HepG2 (cell line): ENCODE measurements around the gene SCN4B. TPM values are rescaled to one million over a fixed set of nuclear protein-coding genes. Genes with fewer than 3 reads are reported as not detected.
A peak's percentile ranks its signal among the peaks of the same experiment; 100 is the strongest.

Experiments used
- ADNP ChIP-seq: sonication (generic); formaldehyde crosslinking; IDR thresholded peaks from 2 replicates; pipeline ENCODE4 v1.4.0; 2020; ENCODE audit warnings: missing genetic modification reagents
- CBX2 ChIP-seq, 2 experiments: fragments of 200-600 bp in 1 of 2; sonication (generic); formaldehyde crosslinking in 1 of 2; IDR thresholded peaks; 2 replicates each; pipeline versions ENCODE4 v1.7.0 to v1.8.1; 2018 to 2022; ENCODE audit warnings: low read depth in 2 of 2, low read length in 1 of 2, mild to moderate bottlenecking in 1 of 2, missing genetic modification reagents in 1 of 2
- FOXO1 ChIP-seq: sonication (generic); formaldehyde crosslinking; IDR thresholded peaks from 2 replicates; pipeline ENCODE4 v1.4.0; 2020; ENCODE audit warnings: missing genetic modification reagents
- GFI1 ChIP-seq: sonication (generic); formaldehyde crosslinking; IDR thresholded peaks from 2 replicates; pipeline ENCODE4 v1.5.0; 2020; ENCODE audit warnings: missing genetic modification reagents, mild to moderate bottlenecking, borderline replicate concordance
- HNRNPL ChIP-seq: fragments of 200-400 bp; formaldehyde crosslinking; IDR thresholded peaks from 2 replicates; pipeline ENCODE4 v1.6.1; 2017; ENCODE audit warnings: mild to moderate bottlenecking, low read depth, low read length
- KDM5B ChIP-seq: sonication (generic); formaldehyde crosslinking; IDR thresholded peaks from 2 replicates; pipeline ENCODE4 v1.4.0; 2020; ENCODE audit warnings: missing genetic modification reagents, mild to moderate bottlenecking, borderline replicate concordance
- MYC ChIP-seq: sonication (generic); formaldehyde crosslinking; IDR thresholded peaks from 2 replicates; pipeline ENCODE4 v1.9.0; 2021; ENCODE audit warnings: missing genetic modification reagents, borderline replicate concordance
- NCOA1 ChIP-seq: sonication (generic); formaldehyde crosslinking; IDR thresholded peaks from 2 replicates; pipeline ENCODE4 v1.9.0; 2021; ENCODE audit warnings: missing genetic modification reagents
- NFE2L1 ChIP-seq: sonication (generic); formaldehyde crosslinking; IDR thresholded peaks from 2 replicates; pipeline ENCODE4 v1.4.0; 2020; ENCODE audit warnings: missing genetic modification reagents, mild to moderate bottlenecking, borderline replicate concordance
- NFIC ChIP-seq: IDR thresholded peaks from 2 replicates; pipeline ENCODE4 v1.6.1; 2012; ENCODE audit warnings: mild to moderate bottlenecking, low read length, inconsistent platforms
- NKX3-1 ChIP-seq: sonication (generic); formaldehyde crosslinking; IDR thresholded peaks from 2 replicates; pipeline ENCODE4 v1.5.0; 2020; ENCODE audit warnings: missing genetic modification reagents
- NR3C1 ChIP-seq: sonication (generic); formaldehyde crosslinking; IDR thresholded peaks from 2 replicates; pipeline ENCODE4 v1.4.0; 2020; ENCODE audit warnings: missing genetic modification reagents
- PHF20 ChIP-seq: sonication (generic); formaldehyde crosslinking; IDR thresholded peaks from 2 replicates; pipeline ENCODE4 v1.5.0; 2020; ENCODE audit warnings: mild to moderate bottlenecking, missing genetic modification reagents
- RBAK ChIP-seq: sonication (generic); formaldehyde crosslinking; IDR thresholded peaks from 2 replicates; pipeline ENCODE4 v1.5.1; 2020; ENCODE audit warnings: mild to moderate bottlenecking, missing genetic modification reagents
- SATB2 ChIP-seq: sonication (generic); formaldehyde crosslinking; IDR thresholded peaks from 2 replicates; pipeline ENCODE4 v1.5.0; 2020; ENCODE audit warnings: missing genetic modification reagents
- SRSF1 ChIP-seq: fragments of 200-400 bp; formaldehyde crosslinking; optimal IDR thresholded peaks from 2 replicates; pipeline ENCODE3; 2017; ENCODE audit warnings: mild to moderate bottlenecking, low read depth, low read length, moderate library complexity
- STAG1 ChIP-seq: sonication (generic); formaldehyde crosslinking; IDR thresholded peaks from 2 replicates; pipeline ENCODE4 v1.4.0; 2020; ENCODE audit warnings: missing genetic modification reagents
- TBX2 ChIP-seq: sonication (generic); formaldehyde crosslinking; IDR thresholded peaks from 2 replicates; pipeline ENCODE4 v1.5.0; 2020; ENCODE audit warnings: missing genetic modification reagents, mild to moderate bottlenecking, borderline replicate concordance
- ZNF230 ChIP-seq: sonication (generic); formaldehyde crosslinking; IDR thresholded peaks from 2 replicates; pipeline ENCODE4 v1.4.0; 2020; ENCODE audit warnings: mild to moderate bottlenecking, missing genetic modification reagents
- ZNF296 ChIP-seq: sonication (generic); formaldehyde crosslinking; conservative IDR thresholded peaks from 2 replicates; pipeline ENCODE4 v1.5.0; 2020; ENCODE audit warnings: mild to moderate bottlenecking, missing genetic modification reagents
- ZNF30 ChIP-seq: sonication (generic); formaldehyde crosslinking; IDR thresholded peaks from 2 replicates; pipeline ENCODE4 v1.5.0; 2020; ENCODE audit warnings: mild to moderate bottlenecking, missing genetic modification reagents
- ZNF350 ChIP-seq: sonication (generic); formaldehyde crosslinking; IDR thresholded peaks from 2 replicates; pipeline ENCODE4 v1.4.0; 2020; ENCODE audit warnings: mild to moderate bottlenecking, low read depth, missing genetic modification reagents, borderline replicate concordance
- ZNF501 ChIP-seq: sonication (generic); formaldehyde crosslinking; IDR thresholded peaks from 2 replicates; pipeline ENCODE4 v1.5.1; 2020; ENCODE audit warnings: mild to moderate bottlenecking, moderate library complexity, missing genetic modification reagents
- ZNF749 ChIP-seq: sonication (generic); formaldehyde crosslinking; IDR thresholded peaks from 2 replicates; pipeline ENCODE4 v1.8.0; 2022; ENCODE audit warnings: mild to moderate bottlenecking, missing genetic modification reagents, moderate library complexity, borderline replicate concordance
- ZNF788 ChIP-seq: sonication (generic); formaldehyde crosslinking; IDR thresholded peaks from 2 replicates; pipeline ENCODE4 v1.5.0; 2020; ENCODE audit warnings: mild to moderate bottlenecking, missing genetic modification reagents, borderline replicate concordance
- polyA plus RNA-seq, 8 experiments: library from polyadenylated mRNA; depleted of rRNA in 3 of 8; stranded (reverse) in 7 of 8; unstranded in 1 of 8; fragments of >200 nt; fragmentation: Illumina TruSeq in 4 of 8; extraction: Trizol in 4 of 8; gene quantifications; 2 replicates each; pipeline versions ENCODE4 v1.2.1 to v1.2.3, GENCODE V29; 2011 to 2016; ENCODE audit warnings: low read depth in 4 of 8, missing spikeins in 1 of 8, mixed read lengths in 1 of 8; ENCODE audit not compliant: insufficient read depth in 1 of 8
- total RNA-seq, 5 experiments: library from RNA; depleted of rRNA; stranded (reverse); fragments of >200 nt; fragmentation: Illumina TruSeq; extraction: Trizol; gene quantifications; 2 replicates each; pipeline ENCODE4 v1.2.3, GENCODE V29; 2016; ENCODE audit warnings: low read depth in 1 of 5
- TF ChIP-seq, protein P1 (sequence below): sonication (generic); formaldehyde crosslinking; IDR thresholded peaks from 2 replicates; pipeline ENCODE4 v1.4.0; 2020; ENCODE audit warnings: missing genetic modification reagents
- TF ChIP-seq, protein P2 (sequence below): sonication (generic); formaldehyde crosslinking; IDR thresholded peaks from 2 replicates; pipeline ENCODE4 v1.4.0; 2020; ENCODE audit warnings: low read depth, mild to moderate bottlenecking, missing genetic modification reagents

The SCN4B gene
- total and polyA plus RNA-seq, 2 of the 13 experiments (the other 11 are each of a cell fraction or from before 2014, with no cell fraction given): 0.04 to 0.29 TPM

DNA sequence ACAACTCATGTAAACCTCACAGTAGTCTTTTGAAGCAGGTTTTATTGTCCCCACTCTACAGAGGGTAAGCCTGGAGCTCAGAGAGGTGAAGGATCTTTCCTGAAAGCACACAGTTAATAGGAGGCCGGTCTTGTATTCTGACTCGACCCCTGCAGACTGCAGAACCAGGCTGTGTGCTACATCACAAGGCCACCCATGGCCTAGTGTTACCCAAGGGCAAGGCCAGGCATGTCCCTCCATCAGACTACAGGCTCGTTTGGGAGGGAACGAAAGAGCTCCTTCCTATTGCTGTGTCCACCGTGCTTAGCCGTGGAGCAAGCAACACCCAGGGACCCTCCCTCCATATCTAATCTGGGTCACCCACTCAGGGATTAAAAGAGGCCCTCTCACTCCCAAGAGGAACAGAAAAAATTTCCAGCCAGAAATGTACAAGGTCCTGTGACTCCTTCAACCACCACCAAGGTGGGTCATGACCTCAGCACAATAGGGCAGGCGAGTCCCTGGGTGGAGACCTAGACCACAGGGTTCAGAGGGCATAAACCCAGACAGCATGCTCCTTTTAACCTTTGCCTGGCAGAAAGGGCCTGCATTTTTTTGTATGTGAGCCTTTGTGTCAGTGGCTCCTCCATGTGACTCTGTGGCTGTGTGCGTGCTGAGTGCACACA is 59.6 kb downstream of the SCN4B start (continued):
- TF ChIP-seq, protein P1, sequence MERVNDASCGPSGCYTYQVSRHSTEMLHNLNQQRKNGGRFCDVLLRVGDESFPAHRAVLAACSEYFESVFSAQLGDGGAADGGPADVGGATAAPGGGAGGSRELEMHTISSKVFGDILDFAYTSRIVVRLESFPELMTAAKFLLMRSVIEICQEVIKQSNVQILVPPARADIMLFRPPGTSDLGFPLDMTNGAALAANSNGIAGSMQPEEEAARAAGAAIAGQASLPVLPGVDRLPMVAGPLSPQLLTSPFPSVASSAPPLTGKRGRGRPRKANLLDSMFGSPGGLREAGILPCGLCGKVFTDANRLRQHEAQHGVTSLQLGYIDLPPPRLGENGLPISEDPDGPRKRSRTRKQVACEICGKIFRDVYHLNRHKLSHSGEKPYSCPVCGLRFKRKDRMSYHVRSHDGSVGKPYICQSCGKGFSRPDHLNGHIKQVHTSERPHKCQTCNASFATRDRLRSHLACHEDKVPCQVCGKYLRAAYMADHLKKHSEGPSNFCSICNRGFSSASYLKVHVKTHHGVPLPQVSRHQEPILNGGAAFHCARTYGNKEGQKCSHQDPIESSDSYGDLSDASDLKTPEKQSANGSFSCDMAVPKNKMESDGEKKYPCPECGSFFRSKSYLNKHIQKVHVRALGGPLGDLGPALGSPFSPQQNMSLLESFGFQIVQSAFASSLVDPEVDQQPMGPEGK (CRISPR knock-in tag): no peak
- no peak for TF ChIP-seq STAG1 (CRISPR knock-in tag)
- TF ChIP-seq ADNP (CRISPR knock-in tag): no peak
- peak; percentile 79 for TF ChIP-seq GFI1 (CRISPR knock-in tag)
- TF ChIP-seq SATB2 (CRISPR knock-in tag): no peak
- no peak for TF ChIP-seq NKX3-1
- TF ChIP-seq ZNF30 (CRISPR knock-in tag): no peak
- no peak for TF ChIP-seq ZNF350 (CRISPR knock-in tag)
- no peak for TF ChIP-seq FOXO1 (CRISPR knock-in tag)
- TF ChIP-seq NFE2L1 (CRISPR knock-in tag): no peak
- TF ChIP-seq MYC: no peak; the same call in 1 of the 2 replicates
- TF ChIP-seq ZNF749 (CRISPR knock-in tag): no peak
- TF ChIP-seq ZNF296 (CRISPR knock-in tag): no peak
- no peak for TF ChIP-seq NR3C1 (CRISPR knock-in tag)
- TF ChIP-seq ZNF230 (CRISPR knock-in tag): no peak
- TF ChIP-seq RBAK (CRISPR knock-in tag): no peak
- TF ChIP-seq NCOA1 (CRISPR knock-in tag): no peak
- TF ChIP-seq KDM5B (CRISPR knock-in tag): no peak
- TF ChIP-seq, protein P2, sequence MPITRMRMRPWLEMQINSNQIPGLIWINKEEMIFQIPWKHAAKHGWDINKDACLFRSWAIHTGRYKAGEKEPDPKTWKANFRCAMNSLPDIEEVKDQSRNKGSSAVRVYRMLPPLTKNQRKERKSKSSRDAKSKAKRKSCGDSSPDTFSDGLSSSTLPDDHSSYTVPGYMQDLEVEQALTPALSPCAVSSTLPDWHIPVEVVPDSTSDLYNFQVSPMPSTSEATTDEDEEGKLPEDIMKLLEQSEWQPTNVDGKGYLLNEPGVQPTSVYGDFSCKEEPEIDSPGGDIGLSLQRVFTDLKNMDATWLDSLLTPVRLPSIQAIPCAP (CRISPR knock-in tag): no peak
- TF ChIP-seq TBX2: peak; percentile 22; the same call in 1 of the 2 replicates
- no peak for TF ChIP-seq CBX2 (IDR thresholded peaks at IDR 0.05; ENCODE audit: low read depth, low read length)
- TF ChIP-seq CBX2 (CRISPR knock-in tag; IDR thresholded peaks at IDR 0.05; ENCODE audit: low read depth): no peak
- TF ChIP-seq NFIC: no peak
- TF ChIP-seq HNRNPL: no peak
- no peak for TF ChIP-seq ZNF501 (CRISPR knock-in tag)
- no peak for TF ChIP-seq PHF20
- no peak for TF ChIP-seq ZNF788 (CRISPR knock-in tag)
- TF ChIP-seq SRSF1: no peak
